SK-N-SH (cell line): ENCODE results near the gene FOXL2NB. TPM values are rescaled to one million over a fixed set of nuclear protein-coding genes. Genes with fewer than 3 reads are reported as not detected.

ENCODE experiments used
- CTCF ChIA-PET: fragments of 300-600, 350-600 bp; formaldehyde crosslinking; extraction: SDS; loops from one replicate; lab custom pipeline; 2021; lab: Yijun Ruan, JAX
- POLR2A ChIA-PET: fragments of 350-600 bp; sonication (Branson Sonifier 250); formaldehyde crosslinking; extraction: SDS; loops from one replicate; lab custom pipeline; 2020; ENCODE audit warnings: antibody characterized with exemption, inconsistent platforms; lab: Yijun Ruan, JAX
- DNase-seq: peaks from one replicate; pipeline ENCODE4 v3.0.0; 2012
- H2AFZ ChIP-seq: fragments of 200-600 bp; sonication (generic); 2 replicates; pipeline ENCODE4 v1.8.1; 2016; ENCODE audit warnings: antibody characterized with exemption, mild to moderate bottlenecking, low read depth
- H3F3A ChIP-seq: fragments of 200-600 bp; sonication (generic); replicated peaks from 2 replicates; pipeline ENCODE3; 2016; ENCODE audit warnings: antibody characterized with exemption, mild to moderate bottlenecking; ENCODE audit not compliant: insufficient read depth
- H3K27ac ChIP-seq, 2 experiments: fragments of 200-500 bp in 1 of 2; fragments of 200-600 bp in 1 of 2; sonication (Bioruptor generic) in 1 of 2; sonication (generic), shearing (Covaris generic) in 1 of 2; 2 replicates each; pipeline versions ENCODE4 v1.5.1 to v1.6.1; 2014 to 2016; ENCODE audit warnings: low read depth in 2 of 2, inconsistent platforms in 1 of 2, low read length in 1 of 2, mild to moderate bottlenecking in 1 of 2, mixed read lengths in 1 of 2
- H3K27me3 ChIP-seq: fragments of 200-600 bp; sonication (generic), shearing (Covaris generic); 2 replicates; pipeline ENCODE4 v1.6.1; 2016; ENCODE audit warnings: mixed run types; ENCODE audit not compliant: insufficient read depth
- H3K36me3 ChIP-seq, 2 experiments: fragments of 200-500 bp in 1 of 2; fragments of 200-600 bp in 1 of 2; sonication (Bioruptor generic) in 1 of 2; sonication (generic) in 1 of 2; replicated peaks in 1 of 2; 2 replicates each; pipeline versions ENCODE3 to v1.5.1; 2014 to 2016; ENCODE audit warnings: low read length in 1 of 2, mild to moderate bottlenecking in 1 of 2; ENCODE audit not compliant: insufficient read depth in 2 of 2, control insufficient read depth in 1 of 2
- H3K4me1 ChIP-seq, 2 experiments: fragments of 200-500 bp in 1 of 2; fragments of 200-600 bp in 1 of 2; sonication (Bioruptor generic) in 1 of 2; sonication (generic), shearing (Covaris generic) in 1 of 2; 2 replicates each; pipeline versions ENCODE4 v1.5.1 to v1.6.1; 2014 to 2016; ENCODE audit warnings: low read depth in 1 of 2, low read length in 1 of 2, mixed run types in 1 of 2; ENCODE audit not compliant: insufficient read depth in 2 of 2, control insufficient read depth in 1 of 2
- H3K4me2 ChIP-seq: fragments of 200-600 bp; sonication (generic), shearing (Covaris generic); 2 replicates; pipeline ENCODE4 v1.6.1; 2017; ENCODE audit warnings: mixed run types
- H3K4me3 ChIP-seq, 2 experiments: fragments of 200-500 bp in 1 of 2; fragments of 200-600 bp in 1 of 2; sonication (Bioruptor generic) in 1 of 2; sonication (generic), shearing (Covaris generic) in 1 of 2; 2 replicates each; pipeline versions ENCODE4 v1.5.1 to v1.8.1; 2014 to 2016; ENCODE audit warnings: low read depth in 2 of 2, inconsistent platforms in 1 of 2, low read length in 1 of 2, mild to moderate bottlenecking in 1 of 2, mixed read lengths in 1 of 2, moderate library complexity in 1 of 2
- H3K79me2 ChIP-seq: fragments of 200-600 bp; sonication (generic); 2 replicates; pipeline ENCODE4 v1.8.1; 2017; ENCODE audit warnings: mild to moderate bottlenecking; ENCODE audit not compliant: insufficient read depth
- H3K9ac ChIP-seq: fragments of 200-600 bp; sonication (generic); 2 replicates; pipeline ENCODE4 v1.6.1; 2017; ENCODE audit warnings: mixed run types
- H3K9me2 ChIP-seq: fragments of 200-600 bp; sonication (generic); 2 replicates; pipeline ENCODE4 v1.6.1; 2017; ENCODE audit warnings: mixed run types
- H3K9me3 ChIP-seq: fragments of 200-600 bp; sonication (generic); 2 replicates; pipeline ENCODE4 v1.6.1; 2017; ENCODE audit warnings: mixed run types, mild to moderate bottlenecking, moderate library complexity
- H4K20me1 ChIP-seq: fragments of 200-600 bp; sonication (generic); 2 replicates; pipeline ENCODE4 v1.6.1; 2017; ENCODE audit warnings: mild to moderate bottlenecking, mixed run types; ENCODE audit not compliant: insufficient read depth
- CHD2 ChIP-seq: fragments of 150-350 bp; IDR thresholded peaks from 2 replicates; pipeline ENCODE4 v1.6.1; 2018; ENCODE audit warnings: low read length; ENCODE audit not compliant: partially characterized antibody
- EP300 ChIP-seq, 2 experiments: IDR thresholded peaks; 2 replicates each; pipeline versions ENCODE4 v1.4.0 to v1.6.1; 2012; ENCODE audit warnings: borderline replicate concordance in 1 of 2, low read depth in 1 of 2, low read length in 1 of 2
- EZH2phosphoT487 ChIP-seq: fragments of 200-600 bp; sonication (generic); IDR thresholded peaks from 2 replicates; pipeline ENCODE4 v1.6.1; 2017; ENCODE audit warnings: low read depth, mixed run types, mild to moderate bottlenecking, antibody characterized with exemption, moderate library complexity, borderline replicate concordance
- FOSL2 ChIP-seq: IDR thresholded peaks from 2 replicates; pipeline ENCODE4 v1.4.0; 2012; ENCODE audit warnings: low read depth, mild to moderate bottlenecking, moderate library complexity, borderline replicate concordance
- FOXM1 ChIP-seq: IDR thresholded peaks from 2 replicates; pipeline ENCODE4 v1.4.0; 2012; ENCODE audit warnings: low read depth, mild to moderate bottlenecking
- GABPA ChIP-seq: IDR thresholded peaks from 2 replicates; pipeline ENCODE4 v1.4.0; 2012; ENCODE audit warnings: low read depth, mild to moderate bottlenecking
- GATA2 ChIP-seq: sonication (generic); formaldehyde crosslinking; IDR thresholded peaks from 2 replicates; pipeline ENCODE4 v1.5.0; 2020; ENCODE audit warnings: mild to moderate bottlenecking, missing genetic modification reagents
- JUND ChIP-seq: IDR thresholded peaks from 2 replicates; pipeline ENCODE4 v1.4.0; 2012
- MEF2A ChIP-seq: IDR thresholded peaks from 2 replicates; pipeline ENCODE4 v1.4.0; 2012; ENCODE audit warnings: low read depth, borderline replicate concordance
- MXI1 ChIP-seq: IDR thresholded peaks from 2 replicates; pipeline ENCODE4 v1.6.1; 2012; ENCODE audit warnings: mild to moderate bottlenecking, low read depth, low read length, improper control_type of control experiment
- RCOR1 ChIP-seq: fragments of 150-350 bp; IDR thresholded peaks from 2 replicates; pipeline ENCODE4 v1.6.1; 2017; ENCODE audit warnings: antibody characterized with exemption, low read length
- RFX5 ChIP-seq: IDR thresholded peaks from 2 replicates; pipeline ENCODE4 v1.6.1; 2012; ENCODE audit warnings: mild to moderate bottlenecking, improper control_type of control experiment, low read length
- SMC3 ChIP-seq: IDR thresholded peaks from 2 replicates; pipeline ENCODE4 v1.6.1; 2012; ENCODE audit warnings: low read depth, low read length, improper control_type of control experiment
- TAF1 ChIP-seq: IDR thresholded peaks from 2 replicates; pipeline ENCODE4 v1.6.1; 2012; ENCODE audit warnings: low read depth, mild to moderate bottlenecking, low read length, moderate library complexity, borderline replicate concordance
- TCF12 ChIP-seq: IDR thresholded peaks from 2 replicates; pipeline ENCODE4 v1.4.0; 2012
- TEAD4 ChIP-seq: IDR thresholded peaks from 2 replicates; pipeline ENCODE4 v1.4.0; 2012; ENCODE audit warnings: mild to moderate bottlenecking, borderline replicate concordance; ENCODE audit not compliant: insufficient read depth
- USF2 ChIP-seq: fragments of 150-350 bp; IDR thresholded peaks from 2 replicates; pipeline ENCODE4 v1.6.1; 2017; ENCODE audit warnings: antibody characterized with exemption, low read length, low read depth, borderline replicate concordance
- YY1 ChIP-seq: IDR thresholded peaks from 2 replicates; pipeline ENCODE4 v1.4.0; 2012; ENCODE audit warnings: low read depth, mild to moderate bottlenecking
- ZBTB33 ChIP-seq: IDR thresholded peaks from 2 replicates; pipeline ENCODE4 v1.4.0; 2012; ENCODE audit warnings: low read depth, borderline replicate concordance
- WGBS: methylation state at CpG from one replicate; pipeline ENCODE4 v1.1.6; 2017; ENCODE audit warnings: low lambda C conversion rate; 5-methylcytosine and 5-hydroxymethylcytosine counted together
- polyA plus RNA-seq, 3 experiments: library from polyadenylated mRNA; depleted of rRNA; stranded (reverse); fragments of >200 nt; gene quantifications; 2 replicates each; pipeline ENCODE4 v1.2.3, GENCODE V29; 2012

The FOXL2NB gene
- polyA plus RNA-seq, 1 of the 3 experiments (the other 2 are of a cell fraction): not detected

DNA sequence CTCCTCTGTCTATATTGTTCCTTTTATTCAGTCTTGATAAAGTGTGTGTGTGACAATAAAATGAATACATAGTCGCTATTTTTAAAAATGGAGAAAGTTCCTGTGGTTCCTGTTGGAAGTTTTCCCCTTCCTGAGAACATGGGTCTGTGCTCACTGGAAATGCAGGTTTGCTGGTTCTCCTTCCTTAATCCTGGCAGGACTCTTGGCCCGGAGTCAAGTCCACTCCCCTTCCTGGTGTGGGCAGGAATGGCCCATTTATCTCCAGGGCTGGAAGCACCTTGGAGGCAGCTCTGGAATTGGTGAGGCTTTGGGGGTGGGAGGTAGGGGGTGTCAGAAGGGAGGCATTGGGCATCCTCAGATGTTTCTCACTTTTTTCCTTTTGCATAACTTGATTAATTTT, 30.2 kb upstream of the FOXL2NB start (continued):
- no peak for TF ChIP-seq YY1
- no peak for TF ChIP-seq RFX5
- TF ChIP-seq MEF2A: no peak

GRCh38 chr3:138919325-138919724, 27.7 kb upstream of the FOXL2NB start:
- Histone ChIP-seq H3F3A (peaks cover 15% of the 10 kb centered on the region), H3K9me3 (no peaks in the 10 kb centered on the region), H3K79me2 (no peaks in the 10 kb centered on the region), H3K4me3 (no peak overlapping the region), H3K9me2 (no peaks in the 10 kb centered on the region)
- CTCF ChIA-PET: interaction anchor here (1.0 to 15.8 kb wide), 5 partner anchors 17 to 441 kb away, joined by 3 to 298 read pairs (median 81); partner anchors contain the start of gene CEP70
- POLR2A ChIA-PET: interaction anchor here (0.6 kb wide), 1 partner anchor 325 kb away, joined by 5 read pairs; the partner anchor contains the start of gene CEP70
- WGBS: 46% methylated on average over 4 of the region's 4 CpGs
- TF ChIP-seq USF2 (no peak), GATA2 (no peak), ZBTB33 (no peak), RFX5 (no peak), EP300 (IDR thresholded peaks at IDR 0.05; ENCODE audit: borderline replicate concordance in 1 of 2, low read depth in 1 of 2, low read length in 1 of 2) (no peak), CHD2 (no peak), FOXM1 (no peak), EZH2phosphoT487 (no peak), TCF12 (no peak), TEAD4 (no peak), YY1 (no peak), GABPA (no peak), JUND (no peak), MXI1 (no peak), MEF2A (no peak), SMC3 (no peak), RCOR1 (no peak), TAF1 (no peak), FOSL2 (no peak)
- TF ChIP-seq, all 33 proteins: peak for 0
- Histone ChIP-seq H3K36me3 (no peaks in the 10 kb centered on the region), H3K27ac (no peak overlapping the region), H4K20me1 (no peaks in the 10 kb centered on the region), H3K4me2 (no peak overlapping the region), H3K4me1 (peaks cover 4 to 11% of the 10 kb centered on the region in 2 experiments; a peak in 2 of 4 replicates), H3K9ac (no peak overlapping the region), H3K27me3 (no peaks in the 10 kb centered on the region), H2AFZ (no peak overlapping the region)
- no peak for DNase-seq
